Measurements from ENCODE around the gene DUSP15. TPM values are rescaled to one million over a fixed set of nuclear protein-coding genes. Genes with fewer than 3 reads are reported as not detected.

The DUSP15 gene
- total and polyA plus RNA-seq, 2 experiments from 2014 or later: 7.2 to 20.3 TPM

GRCh38 chr20:31915491-31916280, 45.4 kb upstream of the DUSP15 start:
- Histone ChIP-seq H3K27ac (no peak overlapping the region), H3K9me3 (ENCODE audit: low read depth) (no peaks in the 10 kb centered on the region), H3K4me3 (no peak overlapping the region), H3K4me1 (ENCODE audit: low read depth) (peaks cover 32% of the 10 kb centered on the region), H3K27me3 (no peaks in the 10 kb centered on the region), H3K36me3 (no peaks in the 10 kb centered on the region)
- no peak for TF ChIP-seq CTCF (IDR thresholded peaks at IDR 0.05; ENCODE audit: low read depth, low read length)
- DNase-seq (ENCODE audit: low read depth in 1 of 2, low spot score in 1 of 2): no peak

- H3K4me3 ChIP-seq: no peak overlapping the region
- no peaks in the 10 kb centered on the region for H3K36me3 ChIP-seq
- H3K4me1 ChIP-seq (ENCODE audit: low read depth): peaks cover 26% of the 10 kb centered on the region
- no peak for TF ChIP-seq CTCF (IDR thresholded peaks at IDR 0.05; ENCODE audit: low read depth, low read length)
- H3K27me3 ChIP-seq: no peaks in the 10 kb centered on the region
- no peak overlapping the region for H3K27ac ChIP-seq
- no peak for DNase-seq (ENCODE audit: low read depth in 1 of 2, low spot score in 1 of 2)
- H3K9me3 ChIP-seq (ENCODE audit: low read depth): no peaks in the 10 kb centered on the region
Observed at GRCh38 chr20:31914170-31914569, 43.8 kb upstream of the DUSP15 start.

GRCh38 chr20:31913431-31914157, 43.3 kb upstream of the DUSP15 start:
- Histone ChIP-seq H3K27ac (no peak overlapping the region), H3K36me3 (no peaks in the 10 kb centered on the region), H3K9me3 (ENCODE audit: low read depth) (no peaks in the 10 kb centered on the region), H3K4me3 (no peak overlapping the region), H3K27me3 (no peaks in the 10 kb centered on the region), H3K4me1 (ENCODE audit: low read depth) (peaks cover 23% of the 10 kb centered on the region)
- no peak for TF ChIP-seq CTCF (IDR thresholded peaks at IDR 0.05; ENCODE audit: low read depth, low read length)
- no peak for DNase-seq (ENCODE audit: low read depth in 1 of 2, low spot score in 1 of 2)

GRCh38 chr20:31910071-31910803, 39.9 kb upstream of the DUSP15 start:
- Histone ChIP-seq H3K27ac (no peak overlapping the region), H3K36me3 (no peaks in the 10 kb centered on the region)
- no peak for DNase-seq (ENCODE audit: low read depth in 1 of 2, low spot score in 1 of 2)

More at GRCh38 chr20:31910071-31910803, 39.9 kb upstream of the DUSP15 start:
- Histone ChIP-seq H3K4me3 (no peak overlapping the region), H3K27me3 (no peaks in the 10 kb centered on the region), H3K4me1 (ENCODE audit: low read depth) (peaks cover 10% of the 10 kb centered on the region), H3K9me3 (ENCODE audit: low read depth) (no peaks in the 10 kb centered on the region)
- no peak for TF ChIP-seq CTCF (IDR thresholded peaks at IDR 0.05; ENCODE audit: low read depth, low read length)
